Measurements from ENCODE around the gene ZNF609.
"Not testable (repeated sequence)": the region's sequence is repeated elsewhere in the genome, so short reads cannot be mapped to it uniquely, and the experiment has no call there.

The ZNF609 gene

GRCh38 chr15:64622410-64623260 is 162.3 kb downstream of the ZNF609 start:
- DNase-seq (ENCODE audit: low read depth): peak; percentile 27

GRCh38 chr15:64623347-64623996 is 163.1 kb downstream of the ZNF609 start:
- peak; percentile 25 for DNase-seq (ENCODE audit: low read depth)

GRCh38 chr15:64624242-64624641 is 163.9 kb downstream of the ZNF609 start:
- no peak for DNase-seq (ENCODE audit: low read depth)

GRCh38 chr15:64629063-64629462 is 168.7 kb downstream of the ZNF609 start:
- no peak for DNase-seq (ENCODE audit: low read depth)

- DNase-seq (ENCODE audit: low read depth): no peak
Measured at GRCh38 chr15:64630396-64631107, 170.2 kb downstream of the ZNF609 start.

GRCh38 chr15:64632639-64633038 is 172.3 kb downstream of the ZNF609 start:
- DNase-seq (ENCODE audit: low read depth): not testable (repeated sequence)

- no peak for DNase-seq (ENCODE audit: low read depth)
Measured at GRCh38 chr15:64633332-64633731, 173.0 kb downstream of the ZNF609 start.

GRCh38 chr15:64634027-64634426 is 173.6 kb downstream of the ZNF609 start:
- DNase-seq (ENCODE audit: low read depth): no peak

GRCh38 chr15:64634576-64635498 is 174.5 kb downstream of the ZNF609 start:
- DNase-seq (ENCODE audit: low read depth): no peak

GRCh38 chr15:64635499-64636495 is 175.4 kb downstream of the ZNF609 start:
- DNase-seq (ENCODE audit: low read depth): no peak

- no peak for DNase-seq (ENCODE audit: low read depth)
Measured at GRCh38 chr15:64636556-64636955, 176.2 kb downstream of the ZNF609 start.

GRCh38 chr15:64637412-64637811 is 177.0 kb downstream of the ZNF609 start:
- DNase-seq (ENCODE audit: low read depth): no peak

GRCh38 chr15:64639744-64640143 is 179.4 kb downstream of the ZNF609 start:
- not testable (repeated sequence) for DNase-seq (ENCODE audit: low read depth)

GRCh38 chr15:64640146-64640871 is 179.9 kb downstream of the ZNF609 start:
- DNase-seq (ENCODE audit: low read depth): no peak

GRCh38 chr15:64642875-64643274 is 182.5 kb downstream of the ZNF609 start:
- DNase-seq (ENCODE audit: low read depth): no peak

- no peak for DNase-seq (ENCODE audit: low read depth)
Measured at GRCh38 chr15:64643685-64644084, 183.3 kb downstream of the ZNF609 start.

- DNase-seq (ENCODE audit: low read depth): not testable (repeated sequence)
Measured at GRCh38 chr15:64644811-64645210, 184.4 kb downstream of the ZNF609 start.

- no peak for DNase-seq (ENCODE audit: low read depth)
Measured at GRCh38 chr15:64645995-64646394, 185.6 kb downstream of the ZNF609 start.

GRCh38 chr15:64647367-64647766 is 187.0 kb downstream of the ZNF609 start:
- no peak for DNase-seq (ENCODE audit: low read depth)

- no peak for DNase-seq (ENCODE audit: low read depth)
Measured at GRCh38 chr15:64650552-64650951, 190.2 kb downstream of the ZNF609 start.

All from activated T-cell treated with anti-CD3 and anti-CD28 coated beads for 48 hours (primary cell).